Stimulated activated CD4-positive, alpha-beta T cell treated with anti-CD3 and anti-CD28 coated beads, Interleukin-4, amount 100 ng/mL, for 48 hours (primary cell): ENCODE data around the gene CELSR1.
"Not testable (repeated sequence)": the region's sequence is repeated elsewhere in the genome, so short reads cannot be mapped to it uniquely, and the experiment has no call there.

Experiments
- DNase-seq, 2 donors: peaks; one replicate each; pipeline ENCODE4 v3.0.0-alpha.2; 2020; ENCODE audit warnings: low read depth in 2 of 2

The CELSR1 gene

GRCh38 chr22:46402505-46402904, 134.9 kb downstream of the CELSR1 start:
- no peak for DNase-seq

- DNase-seq, result no peak
Measured at GRCh38 chr22:46401370-46401769, 136.1 kb downstream of the CELSR1 start.

DNA sequence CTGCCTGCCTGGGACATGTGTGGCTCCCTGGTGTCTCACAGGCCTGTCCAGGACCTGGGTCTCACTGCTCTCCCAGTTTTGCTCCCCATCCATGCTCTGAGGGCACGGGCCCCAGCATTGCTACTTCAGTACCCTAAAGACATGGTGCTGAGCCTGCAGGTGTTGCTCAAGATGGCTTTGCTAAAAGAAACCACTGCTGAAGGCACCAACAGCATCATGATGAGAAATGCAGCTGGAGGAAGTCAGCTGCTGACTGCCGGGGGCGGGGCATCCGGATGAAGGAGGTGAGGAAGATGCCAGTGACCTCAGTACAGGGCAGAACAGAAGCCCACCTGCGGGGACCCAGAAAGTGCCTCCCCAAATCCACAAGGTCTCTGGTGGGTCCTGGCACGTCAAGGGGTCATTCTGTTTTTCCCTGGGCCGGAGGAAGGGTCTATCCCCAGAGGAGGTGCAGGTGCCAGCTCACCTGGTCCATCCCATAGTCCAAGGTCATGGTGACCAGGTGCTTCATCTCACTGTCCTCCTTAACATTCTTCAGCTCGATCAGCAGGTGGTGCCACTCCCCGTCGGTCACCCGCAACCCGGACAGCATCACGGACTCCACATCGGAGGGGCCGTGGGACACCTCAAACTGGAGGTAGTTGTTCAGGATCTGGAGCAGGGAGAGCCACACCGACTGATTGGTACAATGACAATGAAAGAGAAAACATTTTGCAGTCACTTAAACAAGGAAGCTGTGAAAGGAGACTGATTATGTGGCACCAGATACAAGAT, 138.0 kb downstream of the CELSR1 start:
- no peak for DNase-seq

GRCh38 chr22:46397951-46398350, 139.5 kb downstream of the CELSR1 start:
- DNase-seq, result no peak

- no peak for DNase-seq
Measured at GRCh38 chr22:46397514-46397913, 139.9 kb downstream of the CELSR1 start.

DNA sequence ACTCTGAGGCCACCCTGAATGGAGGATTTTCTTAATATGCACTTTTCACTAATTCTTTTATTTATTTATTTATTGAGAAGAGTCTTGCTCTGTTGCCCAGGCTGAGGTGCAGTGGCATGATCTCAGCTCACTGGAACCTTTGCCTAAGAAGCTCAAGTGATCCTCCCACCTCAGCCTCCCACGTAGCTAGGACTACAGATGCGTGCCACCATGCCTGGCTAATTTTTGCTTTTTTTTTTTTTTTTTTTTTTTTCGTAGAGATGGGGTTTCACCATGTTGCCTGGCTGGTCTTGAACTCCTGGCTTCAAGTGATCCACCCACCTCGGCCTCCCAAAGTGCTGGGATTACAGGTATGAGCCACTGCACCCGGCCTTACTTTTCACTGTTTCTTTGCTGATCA, 140.4 kb downstream of the CELSR1 start:
- not testable (repeated sequence) for DNase-seq

DNA sequence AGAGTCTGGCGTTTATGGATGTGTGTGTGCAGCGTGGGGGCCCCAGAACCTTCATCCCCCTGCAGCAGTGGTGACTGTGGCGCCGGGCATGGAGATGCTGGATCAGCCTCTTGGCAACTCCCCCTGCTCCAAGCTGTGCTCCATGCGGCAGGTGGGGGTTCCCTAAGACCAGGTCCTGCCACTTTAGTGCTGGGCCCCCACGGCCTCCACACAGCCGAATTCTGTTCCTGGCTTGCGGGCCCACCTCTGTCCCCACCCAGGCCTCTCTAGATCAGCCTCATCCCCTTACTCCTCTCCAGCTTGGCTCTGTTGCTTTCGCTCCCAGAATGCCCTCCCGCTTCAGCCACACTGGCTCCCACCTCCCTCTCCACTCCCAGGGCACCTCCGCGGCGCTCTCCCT, 142.3 kb downstream of the CELSR1 start:
- no peak for DNase-seq

DNA sequence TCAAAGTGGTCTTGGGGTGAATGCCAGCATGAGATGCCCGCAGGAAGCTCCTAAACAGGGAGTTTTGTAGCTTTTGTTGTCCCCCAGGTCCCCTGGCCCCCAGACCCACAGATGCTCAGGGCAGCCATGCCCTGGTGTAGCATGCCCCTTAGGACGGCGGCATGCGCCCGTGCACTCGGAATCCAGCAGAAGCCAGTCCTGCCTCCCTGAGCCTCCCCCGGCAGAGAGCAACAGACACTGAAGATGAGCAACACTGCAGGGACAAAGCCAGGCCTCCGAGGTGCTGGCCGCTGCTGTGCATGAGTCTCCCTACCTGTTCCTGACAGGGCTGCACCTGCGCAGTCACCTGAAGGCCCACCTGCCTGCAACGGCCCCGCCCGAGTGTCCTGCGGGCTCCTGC, 142.8 kb downstream of the CELSR1 start:
- DNase-seq, result no peak

DNA sequence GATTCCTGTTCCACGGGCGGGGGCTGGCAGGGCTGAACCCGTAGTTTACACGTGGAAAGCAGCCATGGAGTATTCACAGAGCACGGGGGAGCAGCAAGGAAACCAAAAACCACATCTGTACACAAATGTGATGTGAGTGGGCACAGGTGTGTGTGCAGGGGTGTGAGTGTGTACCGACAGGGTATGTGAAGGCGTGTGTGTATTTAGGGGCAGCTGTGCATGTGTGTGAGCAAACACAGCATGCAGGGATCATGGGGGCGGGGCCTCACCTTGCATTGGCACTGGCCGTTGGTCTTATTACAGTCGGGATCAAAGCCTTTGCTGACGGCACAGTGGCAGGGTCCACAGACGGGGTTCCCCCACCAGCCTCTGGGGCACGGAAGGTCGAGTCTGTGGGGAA, 143.5 kb downstream of the CELSR1 start:
- no peak for DNase-seq

GRCh38 chr22:46392137-46392844, 145.1 kb downstream of the CELSR1 start:
- no peak for DNase-seq

- no peak for DNase-seq
Measured at GRCh38 chr22:46391486-46392136, 145.8 kb downstream of the CELSR1 start.

DNA sequence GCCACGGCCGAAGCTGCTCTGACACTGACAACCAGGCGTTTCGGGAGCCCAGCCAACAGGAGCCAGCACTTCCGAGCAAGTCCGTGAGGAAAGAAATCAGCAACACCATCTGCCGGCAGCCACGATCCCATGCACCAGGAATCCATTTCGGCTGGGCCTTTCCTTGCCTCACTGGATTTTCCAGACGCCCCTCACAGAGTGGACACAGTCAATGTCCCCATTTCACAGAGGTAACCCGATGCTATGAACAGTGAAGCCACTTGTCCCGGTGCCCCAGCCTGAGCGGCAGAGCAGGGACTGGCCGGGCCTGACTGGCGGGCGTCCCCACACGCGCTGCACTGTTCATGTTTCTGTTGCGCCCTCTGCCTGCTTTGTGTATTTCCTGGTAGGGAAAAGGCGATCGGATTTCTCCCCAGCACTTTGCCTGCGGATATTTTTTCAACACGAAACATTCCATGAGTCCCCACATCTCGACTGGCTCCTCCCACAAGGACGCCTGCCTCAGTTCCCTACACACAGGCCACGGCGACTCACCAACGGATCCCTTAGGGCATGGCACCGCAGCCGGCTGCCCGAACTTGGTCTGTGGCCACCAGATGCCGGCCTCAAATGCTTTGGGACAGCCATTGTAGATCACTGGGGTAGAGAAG, 146.6 kb downstream of the CELSR1 start:
- no peak for DNase-seq

- no peak for DNase-seq
Measured at GRCh38 chr22:46390105-46390651, 147.2 kb downstream of the CELSR1 start.

DNA sequence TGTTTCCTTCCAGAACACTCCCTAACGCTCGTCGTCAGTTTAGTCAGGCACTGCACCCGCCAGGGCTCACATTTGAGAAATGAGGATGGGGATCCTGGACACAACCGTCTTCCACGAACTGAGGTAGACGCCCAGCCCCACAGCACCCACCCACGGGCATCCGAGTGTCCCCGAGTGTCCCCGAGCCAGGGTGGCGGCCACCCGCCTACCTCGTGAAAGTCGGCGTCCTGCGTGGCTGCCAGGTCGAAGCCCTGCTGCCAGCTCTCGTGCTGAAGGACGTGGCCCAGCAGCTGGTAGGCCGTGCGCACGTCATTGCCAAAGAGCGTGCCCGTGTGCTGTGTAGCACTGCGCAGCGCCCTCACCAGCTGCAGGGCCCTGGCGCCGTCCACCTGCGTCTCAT, 148.3 kb downstream of the CELSR1 start:
- DNase-seq, result no peak

GRCh38 chr22:46388647-46389046, 148.8 kb downstream of the CELSR1 start:
- DNase-seq, result no peak

- DNase-seq, result no peak
Measured at GRCh38 chr22:46387748-46388147, 149.7 kb downstream of the CELSR1 start.

GRCh38 chr22:46386312-46386711, 151.1 kb downstream of the CELSR1 start:
- DNase-seq, result no peak

GRCh38 chr22:46382524-46382923, 154.9 kb downstream of the CELSR1 start:
- DNase-seq, result no peak

DNA sequence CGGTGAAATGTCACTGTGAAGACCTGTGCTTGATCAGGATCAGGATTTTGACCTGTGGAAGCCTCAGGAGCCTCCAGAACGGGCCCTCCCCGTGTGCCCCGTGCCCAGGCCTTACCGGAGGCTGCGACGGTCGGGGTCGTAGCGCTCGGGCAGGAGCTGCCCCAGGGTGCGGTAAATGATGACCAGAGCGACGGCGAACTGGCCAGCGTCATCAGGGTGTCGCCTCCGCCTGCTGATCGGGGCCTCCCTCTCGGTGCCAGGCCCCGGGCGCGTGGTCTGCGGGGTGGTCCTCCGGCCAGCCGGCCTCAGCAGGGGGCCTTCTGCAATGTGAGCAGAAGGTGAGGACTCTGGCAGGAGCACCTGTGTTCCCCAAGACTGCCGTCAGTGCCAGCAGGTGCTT, 155.7 kb downstream of the CELSR1 start:
- DNase-seq, result no peak

GRCh38 chr22:46381142-46381541, 156.3 kb downstream of the CELSR1 start:
- no peak for DNase-seq

- DNase-seq, result no peak
Measured at GRCh38 chr22:46380581-46380980, 156.8 kb downstream of the CELSR1 start.

- DNase-seq, result no peak
Measured at GRCh38 chr22:46380069-46380468, 157.4 kb downstream of the CELSR1 start.
